ENCODE data around the gene EPHB1. TPM values are rescaled to one million over a fixed set of nuclear protein-coding genes. Genes with fewer than 3 reads are reported as not detected.

Gene EPHB1
- total and polyA plus RNA-seq, 2 experiments from 2014 or later = 0.43 to 0.81 TPM

- Histone ChIP-seq H3K4me3 (no peak overlapping the region), H3K79me2 (ENCODE audit: insufficient read depth) (no peaks in the 10 kb centered on the region), H3K4me2 (ENCODE audit: unreplicated experiment) (no peak overlapping the region), H2AFZ (no peak overlapping the region), H3F3A (ENCODE audit: insufficient read depth) (no peaks in the 10 kb centered on the region), H3K9ac (no peak overlapping the region), H3K27me3 (replicated peaks; ENCODE audit: insufficient read depth) (no peaks in the 10 kb centered on the region), H3K9me3 (ENCODE audit: low read depth) (no peaks in the 10 kb centered on the region), H4K20me1 (ENCODE audit: insufficient read depth) (no peaks in the 10 kb centered on the region), H3K36me3 (ENCODE audit: low read depth) (no peaks in the 10 kb centered on the region), H3K27ac (no peak overlapping the region), H3K4me1 (ENCODE audit: insufficient read depth) (no peaks in the 10 kb centered on the region), H3K9me2 (ENCODE audit: insufficient read depth) (no peaks in the 10 kb centered on the region)
- 65 to 71% methylated on average over 6 of the region's 6 CpGs for WGBS, 2 experiments (ENCODE audit: low coverage in 1 of 2, low lambda C conversion rate in 2 of 2, missing lambda C conversion rate in 2 of 2)
- DNase-seq = no peak
- no peak for TF ChIP-seq EZH2phosphoT487 (IDR thresholded peaks at IDR 0.05; ENCODE audit: insufficient read depth, low read depth)
- TF ChIP-seq EZH2 (IDR thresholded peaks at IDR 0.05; ENCODE audit: insufficient read depth, poor library complexity, severe bottlenecking) = no peak
- in situ Hi-C loops (cut with MboI) = no loop called here
These were observed 12.1 kb downstream of the EPHB1 start for GRCh38 chr3:134807189-134807588.

GRCh38 chr3:134808835-134809234, 13.8 kb downstream of the EPHB1 start:
- H3K4me3 ChIP-seq = no peak overlapping the region
- no peak overlapping the region for H2AFZ ChIP-seq
- no peaks in the 10 kb centered on the region for H3K9me3 ChIP-seq (ENCODE audit: low read depth)
- H3K27me3 ChIP-seq (replicated peaks; ENCODE audit: insufficient read depth) = no peaks in the 10 kb centered on the region
- no peaks in the 10 kb centered on the region for H4K20me1 ChIP-seq (ENCODE audit: insufficient read depth)
- no peak overlapping the region for H3K27ac ChIP-seq
- no peaks in the 10 kb centered on the region for H3K36me3 ChIP-seq (ENCODE audit: low read depth)
- TF ChIP-seq EZH2 (IDR thresholded peaks at IDR 0.05; ENCODE audit: insufficient read depth, poor library complexity, severe bottlenecking) (no peak), EZH2phosphoT487 (IDR thresholded peaks at IDR 0.05; ENCODE audit: insufficient read depth, low read depth) (no peak)
- H3K4me1 ChIP-seq (ENCODE audit: insufficient read depth) = no peaks in the 10 kb centered on the region
- H3K9ac ChIP-seq = no peak overlapping the region
- H3K9me2 ChIP-seq (ENCODE audit: insufficient read depth) = no peaks in the 10 kb centered on the region
- H3F3A ChIP-seq (ENCODE audit: insufficient read depth) = no peaks in the 10 kb centered on the region
- in situ Hi-C loops (cut with MboI) = no loop called here
- no peaks in the 10 kb centered on the region for H3K79me2 ChIP-seq (ENCODE audit: insufficient read depth)
- WGBS, 2 experiments (ENCODE audit: low coverage in 1 of 2, low lambda C conversion rate in 2 of 2, missing lambda C conversion rate in 2 of 2) = 86 to 96% methylated on average over 1 of the region's 1 CpG
- H3K4me2 ChIP-seq (ENCODE audit: unreplicated experiment) = no peak overlapping the region
- DNase-seq = no peak

GRCh38 chr3:134809427-134810051, 14.5 kb downstream of the EPHB1 start:
- H3K36me3 ChIP-seq (ENCODE audit: low read depth) = no peaks in the 10 kb centered on the region
- no peaks in the 10 kb centered on the region for H4K20me1 ChIP-seq (ENCODE audit: insufficient read depth)
- no peaks in the 10 kb centered on the region for H3K9me2 ChIP-seq (ENCODE audit: insufficient read depth)
- no peaks in the 10 kb centered on the region for H3K79me2 ChIP-seq (ENCODE audit: insufficient read depth)
- no peak overlapping the region for H3K27ac ChIP-seq
- no peak overlapping the region for H3K9ac ChIP-seq
- no peak for DNase-seq
- no peaks in the 10 kb centered on the region for H3K4me1 ChIP-seq (ENCODE audit: insufficient read depth)
- no peak overlapping the region for H3K4me2 ChIP-seq (ENCODE audit: unreplicated experiment)
- 75 to 76% methylated on average over 5 of the region's 5 CpGs for WGBS, 2 experiments (ENCODE audit: low coverage in 1 of 2, low lambda C conversion rate in 2 of 2, missing lambda C conversion rate in 2 of 2)
- H2AFZ ChIP-seq = no peak overlapping the region
- no peaks in the 10 kb centered on the region for H3K9me3 ChIP-seq (ENCODE audit: low read depth)
- H3F3A ChIP-seq (ENCODE audit: insufficient read depth) = no peaks in the 10 kb centered on the region
- H3K27me3 ChIP-seq (replicated peaks; ENCODE audit: insufficient read depth) = no peaks in the 10 kb centered on the region
- in situ Hi-C loops (cut with MboI) = no loop called here
- H3K4me3 ChIP-seq = no peak overlapping the region
- no peak for TF ChIP-seq EZH2phosphoT487 (IDR thresholded peaks at IDR 0.05; ENCODE audit: insufficient read depth, low read depth)
- no peak for TF ChIP-seq EZH2 (IDR thresholded peaks at IDR 0.05; ENCODE audit: insufficient read depth, poor library complexity, severe bottlenecking)

- Histone ChIP-seq H3K4me2 (ENCODE audit: unreplicated experiment) (no peak overlapping the region), H3F3A (ENCODE audit: insufficient read depth) (no peaks in the 10 kb centered on the region), H2AFZ (no peak overlapping the region), H3K27me3 (replicated peaks; ENCODE audit: insufficient read depth) (no peaks in the 10 kb centered on the region), H3K4me1 (ENCODE audit: insufficient read depth) (no peaks in the 10 kb centered on the region), H3K36me3 (ENCODE audit: low read depth) (no peaks in the 10 kb centered on the region), H4K20me1 (ENCODE audit: insufficient read depth) (no peaks in the 10 kb centered on the region), H3K27ac (no peak overlapping the region), H3K4me3 (no peak overlapping the region), H3K9me3 (ENCODE audit: low read depth) (no peaks in the 10 kb centered on the region), H3K9me2 (ENCODE audit: insufficient read depth) (no peaks in the 10 kb centered on the region), H3K79me2 (ENCODE audit: insufficient read depth) (no peaks in the 10 kb centered on the region), H3K9ac (no peak overlapping the region)
- no peak for DNase-seq
- in situ Hi-C loops (cut with MboI) = no loop called here
- TF ChIP-seq EZH2phosphoT487 (IDR thresholded peaks at IDR 0.05; ENCODE audit: insufficient read depth, low read depth) (no peak), EZH2 (IDR thresholded peaks at IDR 0.05; ENCODE audit: insufficient read depth, poor library complexity, severe bottlenecking) (no peak)
- WGBS, 2 experiments (ENCODE audit: low coverage in 1 of 2, low lambda C conversion rate in 2 of 2, missing lambda C conversion rate in 2 of 2) = 74 to 75% methylated on average over 2 of the region's 2 CpGs
These were observed 15.0 kb downstream of the EPHB1 start for GRCh38 chr3:134810052-134810435.

GRCh38 chr3:134810850-134811249, 15.8 kb downstream of the EPHB1 start:
- Histone ChIP-seq H3K27me3 (replicated peaks; ENCODE audit: insufficient read depth) (no peaks in the 10 kb centered on the region), H2AFZ (no peak overlapping the region), H3K9me2 (ENCODE audit: insufficient read depth) (no peaks in the 10 kb centered on the region), H3K36me3 (ENCODE audit: low read depth) (no peaks in the 10 kb centered on the region), H3K4me1 (ENCODE audit: insufficient read depth) (no peaks in the 10 kb centered on the region), H4K20me1 (ENCODE audit: insufficient read depth) (no peaks in the 10 kb centered on the region), H3K79me2 (ENCODE audit: insufficient read depth) (no peaks in the 10 kb centered on the region), H3K4me2 (ENCODE audit: unreplicated experiment) (no peak overlapping the region), H3K27ac (no peak overlapping the region), H3K9ac (no peak overlapping the region), H3F3A (ENCODE audit: insufficient read depth) (no peaks in the 10 kb centered on the region), H3K4me3 (no peak overlapping the region), H3K9me3 (ENCODE audit: low read depth) (no peaks in the 10 kb centered on the region)
- TF ChIP-seq EZH2 (IDR thresholded peaks at IDR 0.05; ENCODE audit: insufficient read depth, poor library complexity, severe bottlenecking) (no peak), EZH2phosphoT487 (IDR thresholded peaks at IDR 0.05; ENCODE audit: insufficient read depth, low read depth) (no peak)
- no peak for DNase-seq
- in situ Hi-C loops (cut with MboI) = no loop called here
- 56 to 65% methylated on average over 2 of the region's 2 CpGs for WGBS, 2 experiments (ENCODE audit: low coverage in 1 of 2, low lambda C conversion rate in 2 of 2, missing lambda C conversion rate in 2 of 2)
